Measurements from ENCODE around the gene KNCN.

- TF ChIP-seq ZNF350 (tag by site-specific recombination; IDR thresholded peaks at IDR 0.05) (no peak), ZNF274 (IDR thresholded peaks at IDR 0.05; ENCODE audit: low read length) (no peak), ZNF274 (tag by site-specific recombination; IDR thresholded peaks at IDR 0.05; ENCODE audit: borderline replicate concordance) (no peak)
Observed at GRCh38 chr1:46526013-46526690, 25.3 kb downstream of the KNCN start.

Data from HEK293 (cell line).